ENCODE results near the gene CREBBP. TPM values are rescaled to one million over a fixed set of nuclear protein-coding genes. Genes with fewer than 3 reads are reported as not detected.

CREBBP gene
- polyA plus RNA-seq, 1 experiment: 9.8 TPM

DNA sequence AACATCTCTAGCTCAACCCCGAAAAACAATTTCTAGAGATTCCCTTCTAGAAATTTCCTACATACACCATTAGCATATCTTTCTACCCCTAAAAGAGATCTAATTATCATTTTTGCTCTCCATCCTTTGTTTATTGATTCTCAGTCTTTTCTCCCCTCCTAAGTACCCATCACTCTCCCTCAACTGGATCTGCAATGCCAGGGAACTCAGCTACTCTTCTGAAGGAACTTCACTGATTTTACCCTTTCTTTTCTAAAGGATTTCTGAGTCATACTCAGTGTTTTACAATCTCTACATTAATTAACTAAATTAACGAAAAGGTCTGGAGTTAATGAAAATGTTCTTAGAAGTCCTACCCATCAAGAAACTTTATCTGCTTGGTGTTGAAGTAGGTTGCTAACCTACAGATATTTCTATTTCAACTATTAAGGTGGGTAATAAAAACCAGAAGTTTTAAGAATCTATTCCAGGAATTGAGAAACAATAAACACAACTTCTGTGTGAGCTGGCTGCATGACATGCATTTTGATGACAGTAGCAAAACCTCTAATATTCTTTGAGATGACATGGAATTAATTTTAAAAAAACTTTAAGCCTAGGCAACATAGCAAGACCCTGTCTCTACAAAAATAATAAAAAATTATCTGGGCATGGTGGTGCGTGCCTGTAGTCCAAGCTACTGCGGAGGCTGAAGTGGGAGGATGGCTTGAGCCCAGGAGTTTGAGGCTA, 13.6 kb downstream of the CREBBP start:
- Histone ChIP-seq H3K9me3 (ENCODE audit: control insufficient read depth, insufficient read depth, low read length) (no peaks in the 10 kb centered on the region), H3K27me3 (ENCODE audit: control insufficient read depth, insufficient read depth, low read length) (no peaks in the 10 kb centered on the region), H3K27ac (ENCODE audit: low read depth, low read length) (no peak overlapping the region), H3K4me3 (ENCODE audit: low read depth, low read length) (no peak overlapping the region)
- CTCF ChIA-PET: interaction anchor here (1.1 kb wide), 1 partner anchor 9 kb away, joined by 3 read pairs; no protein-coding TSS in a partner anchor
- DNase-seq (ENCODE audit: low read depth, low spot score): no peak
- POLR2A ChIA-PET: interaction anchor here (0.5 to 0.6 kb wide), 2 partner anchors 43 to 95 kb away, joined by 4 read pairs; no protein-coding TSS in a partner anchor
- TF ChIP-seq, protein P1, sequence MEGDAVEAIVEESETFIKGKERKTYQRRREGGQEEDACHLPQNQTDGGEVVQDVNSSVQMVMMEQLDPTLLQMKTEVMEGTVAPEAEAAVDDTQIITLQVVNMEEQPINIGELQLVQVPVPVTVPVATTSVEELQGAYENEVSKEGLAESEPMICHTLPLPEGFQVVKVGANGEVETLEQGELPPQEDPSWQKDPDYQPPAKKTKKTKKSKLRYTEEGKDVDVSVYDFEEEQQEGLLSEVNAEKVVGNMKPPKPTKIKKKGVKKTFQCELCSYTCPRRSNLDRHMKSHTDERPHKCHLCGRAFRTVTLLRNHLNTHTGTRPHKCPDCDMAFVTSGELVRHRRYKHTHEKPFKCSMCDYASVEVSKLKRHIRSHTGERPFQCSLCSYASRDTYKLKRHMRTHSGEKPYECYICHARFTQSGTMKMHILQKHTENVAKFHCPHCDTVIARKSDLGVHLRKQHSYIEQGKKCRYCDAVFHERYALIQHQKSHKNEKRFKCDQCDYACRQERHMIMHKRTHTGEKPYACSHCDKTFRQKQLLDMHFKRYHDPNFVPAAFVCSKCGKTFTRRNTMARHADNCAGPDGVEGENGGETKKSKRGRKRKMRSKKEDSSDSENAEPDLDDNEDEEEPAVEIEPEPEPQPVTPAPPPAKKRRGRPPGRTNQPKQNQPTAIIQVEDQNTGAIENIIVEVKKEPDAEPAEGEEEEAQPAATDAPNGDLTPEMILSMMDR (IDR thresholded peaks at IDR 0.05; ENCODE audit: low read depth, low read length): no peak

DNA sequence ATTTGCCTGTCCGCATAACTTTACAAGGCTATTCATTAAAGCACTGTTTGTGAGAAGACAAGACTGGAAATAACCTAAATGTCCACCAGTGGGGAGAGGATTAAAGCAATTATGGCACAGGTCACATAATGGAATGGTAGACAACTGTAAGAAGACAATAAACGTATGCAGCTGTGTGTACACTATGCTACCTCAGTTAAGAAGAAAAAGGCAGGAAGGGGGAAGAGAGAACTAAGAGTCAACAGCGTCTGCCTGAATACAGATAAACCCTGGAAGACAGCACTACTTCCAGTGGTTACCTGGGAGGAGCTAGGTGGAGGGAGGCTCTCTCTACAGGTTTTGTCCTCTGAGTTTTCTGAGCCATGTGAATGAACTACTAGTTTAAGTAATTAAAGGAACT, 15.3 kb downstream of the CREBBP start:
- Histone ChIP-seq H3K27ac (ENCODE audit: low read depth, low read length) (no peak overlapping the region), H3K4me3 (ENCODE audit: low read depth, low read length) (no peak overlapping the region), H3K27me3 (ENCODE audit: control insufficient read depth, insufficient read depth, low read length) (no peaks in the 10 kb centered on the region), H3K9me3 (ENCODE audit: control insufficient read depth, insufficient read depth, low read length) (no peaks in the 10 kb centered on the region)
- ChIA-PET CTCF (no interaction called here), POLR2A (interaction anchor here (1.5 kb wide), 1 partner anchor 16 kb away, joined by 6 read pairs; no protein-coding TSS in a partner anchor)
- no peak for DNase-seq (ENCODE audit: low read depth, low spot score)
- TF ChIP-seq, protein P1 (IDR thresholded peaks at IDR 0.05; ENCODE audit: low read depth, low read length): no peak

DNA sequence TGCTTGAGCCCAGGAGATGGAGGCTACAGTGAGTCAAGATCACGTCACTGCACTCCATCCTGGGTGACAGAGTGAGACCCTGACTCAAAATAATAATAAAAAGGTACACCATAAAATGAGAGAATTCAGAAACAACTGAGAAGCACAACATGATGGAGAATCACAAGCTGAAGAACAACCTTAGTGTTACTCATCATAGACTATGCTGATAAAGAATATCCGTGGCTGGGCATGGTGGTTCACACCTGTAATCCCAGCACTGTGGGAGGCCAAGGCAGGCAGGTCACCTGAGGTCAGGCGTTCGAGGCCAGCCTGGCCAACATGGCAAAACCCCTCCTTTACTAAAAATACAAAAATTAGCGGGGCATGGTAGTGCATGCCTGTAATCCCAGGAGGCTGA, 16.0 kb downstream of the CREBBP start:
- ChIA-PET POLR2A (interaction anchor here (1.5 kb wide), 1 partner anchor 15 kb away, joined by 6 read pairs; no protein-coding TSS in a partner anchor), CTCF (no interaction called here)
- Histone ChIP-seq H3K27ac (ENCODE audit: low read depth, low read length) (no peak overlapping the region), H3K9me3 (ENCODE audit: control insufficient read depth, insufficient read depth, low read length) (no peaks in the 10 kb centered on the region), H3K27me3 (ENCODE audit: control insufficient read depth, insufficient read depth, low read length) (no peaks in the 10 kb centered on the region), H3K4me3 (ENCODE audit: low read depth, low read length) (no peak overlapping the region)
- TF ChIP-seq, protein P1 (IDR thresholded peaks at IDR 0.05; ENCODE audit: low read depth, low read length): no peak
- no peak for DNase-seq (ENCODE audit: low read depth, low spot score)

DNA sequence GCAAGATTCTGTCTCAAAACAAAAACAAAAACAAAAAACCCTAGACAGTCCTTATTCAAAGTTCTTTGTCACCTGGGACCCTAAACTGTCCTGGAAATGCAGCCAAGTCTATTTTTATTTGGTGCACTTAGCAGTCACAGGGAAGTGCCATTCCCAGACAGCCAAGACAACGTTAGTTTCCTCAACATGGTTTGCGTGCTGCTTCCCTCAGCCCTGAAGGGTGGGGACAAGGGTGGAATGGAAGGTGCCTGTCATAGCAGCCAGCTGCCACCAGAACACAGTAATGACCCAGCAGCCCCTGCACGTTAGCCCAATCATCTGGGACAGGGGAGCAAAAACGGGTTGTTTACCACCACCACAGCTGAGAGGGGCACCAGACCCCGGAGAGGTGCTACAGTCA, 16.9 kb downstream of the CREBBP start:
- H3K4me3 ChIP-seq (ENCODE audit: low read depth, low read length): no peak overlapping the region
- CTCF ChIA-PET: no interaction called here
- H3K9me3 ChIP-seq (ENCODE audit: control insufficient read depth, insufficient read depth, low read length): no peaks in the 10 kb centered on the region
- POLR2A ChIA-PET: no interaction called here
- DNase-seq (ENCODE audit: low read depth, low spot score): no peak
- TF ChIP-seq, protein P1 (IDR thresholded peaks at IDR 0.05; ENCODE audit: low read depth, low read length): no peak
- H3K27me3 ChIP-seq (ENCODE audit: control insufficient read depth, insufficient read depth, low read length): no peaks in the 10 kb centered on the region
- H3K27ac ChIP-seq (ENCODE audit: low read depth, low read length): no peak overlapping the region

DNA sequence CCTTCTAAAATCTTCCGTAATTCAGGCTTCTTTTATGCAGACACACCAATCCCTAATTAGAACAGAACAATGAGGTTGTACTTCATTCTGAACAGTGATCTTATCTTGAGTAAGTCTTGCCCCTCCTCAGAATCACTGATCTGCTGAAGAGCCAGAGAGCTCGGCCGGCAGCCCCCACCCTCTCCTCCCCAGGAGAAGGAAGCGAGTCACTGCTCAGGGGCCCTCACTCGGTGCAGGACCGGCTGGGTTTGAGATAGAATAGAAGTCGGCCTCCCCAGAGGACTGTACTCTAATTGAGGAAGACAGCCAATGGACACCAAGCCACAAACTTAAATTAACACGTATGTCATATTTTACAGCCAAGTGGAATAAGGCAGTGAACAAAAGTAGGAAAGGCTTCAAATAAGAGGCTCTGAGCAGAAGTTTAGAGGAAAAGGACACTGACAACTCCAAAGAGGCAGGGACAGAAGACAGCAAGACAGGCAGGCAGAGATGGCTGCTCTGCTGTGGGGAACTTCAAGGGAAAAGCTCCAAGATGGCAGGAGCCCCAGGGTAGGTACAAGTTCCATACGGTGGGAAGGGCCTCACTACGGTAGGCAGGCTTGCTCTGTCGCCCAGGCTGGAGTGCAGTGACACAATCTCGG, 18.6 kb downstream of the CREBBP start:
- H3K27ac ChIP-seq (ENCODE audit: low read depth, low read length): no peak overlapping the region

More for the DNA sequence above, 18.6 kb downstream of the CREBBP start:
- Histone ChIP-seq H3K4me3 (ENCODE audit: low read depth, low read length) (no peak overlapping the region), H3K27me3 (ENCODE audit: control insufficient read depth, insufficient read depth, low read length) (no peaks in the 10 kb centered on the region), H3K9me3 (ENCODE audit: control insufficient read depth, insufficient read depth, low read length) (no peaks in the 10 kb centered on the region)
- DNase-seq (ENCODE audit: low read depth, low spot score): no peak
- ChIA-PET CTCF (interaction anchor here (0.8 kb wide), 1 partner anchor 393 kb away, joined by 3 read pairs; no protein-coding TSS in a partner anchor), POLR2A (interaction anchor here (0.6 kb wide), 2 partner anchors 9 to 12 kb away, joined by 3 read pairs; no protein-coding TSS in a partner anchor)
- TF ChIP-seq, protein P1 (IDR thresholded peaks at IDR 0.05; ENCODE audit: low read depth, low read length): no peak
